Neural progenitor cell (in vitro differentiated cells): ENCODE measurements around the gene ADARB2. TPM values are rescaled to one million over a fixed set of nuclear protein-coding genes. Genes with fewer than 3 reads are reported as not detected.

Experiments
- DNase-seq: peaks from one replicate; pipeline ENCODE4 v3.0.0-alpha.2; 2016; ENCODE audit warnings: low spot score
- H2AFZ ChIP-seq: fragments of 200-600 bp; sonication (generic); replicated peaks from 2 replicates; pipeline ENCODE4 v1.6.1; 2016; ENCODE audit warnings: antibody characterized with exemption
- H3F3A ChIP-seq: fragments of 200-600 bp; sonication (generic); 2 replicates; pipeline ENCODE4 v1.6.1; 2016; ENCODE audit warnings: antibody characterized with exemption, low read depth
- H3K27ac ChIP-seq: fragments of 200-600 bp; sonication (generic); 2 replicates; pipeline ENCODE4 v1.5.1; 2016; ENCODE audit warnings: mild to moderate bottlenecking
- H3K27me3 ChIP-seq: fragments of 200-600 bp; sonication (generic); 2 replicates; pipeline ENCODE4 v1.6.1; 2016; ENCODE audit warnings: mild to moderate bottlenecking, moderate library complexity
- H3K36me3 ChIP-seq: fragments of 200-600 bp; sonication (generic); 2 replicates; pipeline ENCODE4 v1.5.1; 2016
- H3K4me1 ChIP-seq: fragments of 200-600 bp; sonication (generic); 2 replicates; pipeline ENCODE4 v1.6.1; 2016; ENCODE audit warnings: mixed run types
- H3K4me2 ChIP-seq: fragments of 200-600 bp; sonication (generic); 2 replicates; pipeline ENCODE4 v1.6.1; 2016
- H3K4me3 ChIP-seq: fragments of 200-600 bp; sonication (generic); 2 replicates; pipeline ENCODE4 v1.5.1; 2016
- H3K79me2 ChIP-seq: fragments of 200-600 bp; sonication (generic); 2 replicates; pipeline ENCODE4 v1.6.1; 2016; ENCODE audit warnings: low read depth
- H3K9ac ChIP-seq: fragments of 200-600 bp; sonication (generic); 2 replicates; pipeline ENCODE4 v1.6.1; 2016
- H3K9me3 ChIP-seq: fragments of 200-600 bp; sonication (generic); 2 replicates; pipeline ENCODE4 v1.5.1; 2016; ENCODE audit warnings: low read depth
- H4K20me1 ChIP-seq: fragments of 200-600 bp; sonication (generic); 2 replicates; pipeline ENCODE4 v1.6.1; 2016; ENCODE audit warnings: low read depth
- H3K27ac Mint-ChIP-seq: 3 replicates; pipeline ENCODE4 v1.8.0; 2021; ENCODE audit warnings: mixed read lengths
- H3K27me3 Mint-ChIP-seq: 2 replicates; pipeline ENCODE4 v1.8.0; 2022; ENCODE audit warnings: low read depth, mild to moderate bottlenecking, inconsistent platforms, moderate library complexity, mixed read lengths; ENCODE audit not compliant: insufficient read depth
- H3K36me3 Mint-ChIP-seq: 3 replicates; pipeline ENCODE4 v1.8.0; 2021; ENCODE audit warnings: mixed read lengths
- H3K4me1 Mint-ChIP-seq: 3 replicates; pipeline ENCODE4 v1.8.0; 2021; ENCODE audit warnings: mixed read lengths
- H3K4me3 Mint-ChIP-seq: 3 replicates; pipeline ENCODE4 v1.8.0; 2021; ENCODE audit warnings: mild to moderate bottlenecking, moderate library complexity, mixed read lengths
- H3K9me3 Mint-ChIP-seq: 3 replicates; pipeline ENCODE4 v1.8.0; 2020; ENCODE audit warnings: mixed read lengths
- EZH2 ChIP-seq: fragments of 200-600 bp; sonication (generic); IDR thresholded peaks from 2 replicates; pipeline ENCODE4 v1.6.1; 2017; ENCODE audit warnings: antibody characterized with exemption, mild to moderate bottlenecking, moderate library complexity
- EZH2phosphoT487 ChIP-seq: fragments of 200-600 bp; sonication (generic); IDR thresholded peaks from 2 replicates; pipeline ENCODE4 v1.6.1; 2017; ENCODE audit warnings: antibody characterized with exemption
- total RNA-seq: library from RNA; depleted of rRNA; stranded (reverse); fragments of >200 nt; gene quantifications from 2 replicates; pipeline ENCODE4 v1.2.3, GENCODE V29; 2015; ENCODE audit warnings: low replicate concordance
- TF ChIP-seq, protein P1 (sequence below): fragments of 200-600 bp; sonication (generic); IDR thresholded peaks from 2 replicates; pipeline ENCODE4 v1.5.1; 2017; ENCODE audit warnings: antibody characterized with exemption, mild to moderate bottlenecking

ADARB2 gene
- total RNA-seq, 1 donor from 2014 or later = not detected

DNA sequence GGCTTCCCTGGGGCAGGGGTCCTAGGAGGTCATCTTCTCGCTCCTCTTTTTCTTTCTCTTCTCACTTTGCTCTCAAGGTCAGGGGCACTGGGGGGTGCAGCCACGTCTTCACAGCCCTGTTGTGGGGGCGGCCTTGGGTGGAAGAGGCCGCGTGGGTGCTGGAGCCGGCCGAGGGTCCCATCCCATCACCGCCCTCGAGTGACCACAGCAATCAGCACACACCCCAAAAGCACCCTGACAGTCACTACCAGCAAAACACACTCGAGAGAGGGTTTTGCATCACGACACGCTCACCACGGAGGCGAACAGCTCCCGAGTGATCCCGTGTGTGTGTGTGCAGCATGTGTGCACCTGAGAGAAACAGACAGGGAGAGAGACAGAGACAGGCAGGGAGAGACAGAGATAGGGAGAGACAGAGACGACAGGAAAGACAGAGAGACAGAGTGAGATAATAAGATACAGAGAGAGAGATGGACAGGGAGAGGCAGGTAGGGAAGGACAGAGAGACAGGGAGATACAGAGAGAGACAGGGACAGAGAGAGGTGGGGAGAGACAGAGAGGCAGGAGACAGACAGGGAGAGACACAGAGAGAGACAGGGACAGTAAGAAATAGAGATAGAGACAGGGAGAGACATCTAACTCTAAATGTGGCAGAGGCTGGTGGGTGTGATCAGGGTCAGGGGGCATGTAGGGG is 580.3 kb downstream of the ADARB2 start:
- H3K27me3 Mint-ChIP-seq = peaks cover 4% of the 10 kb centered on the region
- H3K36me3 ChIP-seq = no peaks in the 10 kb centered on the region

DNA sequence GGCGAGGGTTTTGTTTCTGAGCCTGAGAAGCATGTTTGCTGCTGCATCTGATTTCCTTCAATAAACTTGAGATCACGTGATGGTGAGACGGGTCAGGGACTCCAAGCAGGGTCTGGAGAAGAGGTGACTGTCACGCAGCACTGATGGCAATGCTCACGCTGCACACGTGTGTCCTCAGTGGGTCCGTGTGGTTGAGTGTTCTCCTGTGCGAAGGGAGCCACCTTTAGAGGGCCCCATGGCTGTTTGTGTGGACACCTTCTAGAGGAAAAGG is 580.8 kb downstream of the ADARB2 start:
- H3K27me3 Mint-ChIP-seq = peaks cover 6% of the 10 kb centered on the region
- no peak overlapping the region for H3K27ac ChIP-seq
- H3K27me3 ChIP-seq = no peaks in the 10 kb centered on the region
- H3K4me2 ChIP-seq = no peak overlapping the region
- DNase-seq = no peak
- H2AFZ ChIP-seq = no peak overlapping the region
- H3K4me3 Mint-ChIP-seq = no peak overlapping the region
- H3K4me3 ChIP-seq = no peak overlapping the region
- TF ChIP-seq, protein P1, sequence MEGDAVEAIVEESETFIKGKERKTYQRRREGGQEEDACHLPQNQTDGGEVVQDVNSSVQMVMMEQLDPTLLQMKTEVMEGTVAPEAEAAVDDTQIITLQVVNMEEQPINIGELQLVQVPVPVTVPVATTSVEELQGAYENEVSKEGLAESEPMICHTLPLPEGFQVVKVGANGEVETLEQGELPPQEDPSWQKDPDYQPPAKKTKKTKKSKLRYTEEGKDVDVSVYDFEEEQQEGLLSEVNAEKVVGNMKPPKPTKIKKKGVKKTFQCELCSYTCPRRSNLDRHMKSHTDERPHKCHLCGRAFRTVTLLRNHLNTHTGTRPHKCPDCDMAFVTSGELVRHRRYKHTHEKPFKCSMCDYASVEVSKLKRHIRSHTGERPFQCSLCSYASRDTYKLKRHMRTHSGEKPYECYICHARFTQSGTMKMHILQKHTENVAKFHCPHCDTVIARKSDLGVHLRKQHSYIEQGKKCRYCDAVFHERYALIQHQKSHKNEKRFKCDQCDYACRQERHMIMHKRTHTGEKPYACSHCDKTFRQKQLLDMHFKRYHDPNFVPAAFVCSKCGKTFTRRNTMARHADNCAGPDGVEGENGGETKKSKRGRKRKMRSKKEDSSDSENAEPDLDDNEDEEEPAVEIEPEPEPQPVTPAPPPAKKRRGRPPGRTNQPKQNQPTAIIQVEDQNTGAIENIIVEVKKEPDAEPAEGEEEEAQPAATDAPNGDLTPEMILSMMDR = no peak
- no peak for TF ChIP-seq EZH2phosphoT487
- peaks cover 21% of the 10 kb centered on the region for H3K4me1 Mint-ChIP-seq
- no peaks in the 10 kb centered on the region for H3K36me3 ChIP-seq
- H3K9me3 Mint-ChIP-seq = no peaks in the 10 kb centered on the region
- H3K4me1 ChIP-seq = peaks cover 8% of the 10 kb centered on the region
- H3K27ac Mint-ChIP-seq = peak overlapping the region; percentile 42
- no peak overlapping the region for H3K9ac ChIP-seq
- no peaks in the 10 kb centered on the region for H3K9me3 ChIP-seq
- no peaks in the 10 kb centered on the region for H4K20me1 ChIP-seq
- no peaks in the 10 kb centered on the region for H3F3A ChIP-seq
- H3K36me3 Mint-ChIP-seq = no peaks in the 10 kb centered on the region
- no peaks in the 10 kb centered on the region for H3K79me2 ChIP-seq

More for the DNA sequence above, 580.3 kb downstream of the ADARB2 start:
- Histone ChIP-seq H4K20me1 (no peaks in the 10 kb centered on the region), H3F3A (no peaks in the 10 kb centered on the region), H3K27ac (no peak overlapping the region), H3K79me2 (no peaks in the 10 kb centered on the region), H3K27me3 (no peaks in the 10 kb centered on the region), H3K4me1 (peaks cover 8% of the 10 kb centered on the region), H2AFZ (no peak overlapping the region), H3K9ac (no peak overlapping the region), H3K4me2 (no peak overlapping the region), H3K4me3 (no peak overlapping the region), H3K9me3 (no peaks in the 10 kb centered on the region)
- TF ChIP-seq, protein P1 = no peak
- TF ChIP-seq EZH2 (no peak), EZH2phosphoT487 (no peak)
- DNase-seq = no peak
- Mint-ChIP-seq H3K4me1 (peaks cover 26% of the 10 kb centered on the region), H3K4me3 (peak overlapping the region; percentile 10), H3K36me3 (no peaks in the 10 kb centered on the region), H3K27ac (peak overlapping the region; percentile 50), H3K9me3 (no peaks in the 10 kb centered on the region)

DNA sequence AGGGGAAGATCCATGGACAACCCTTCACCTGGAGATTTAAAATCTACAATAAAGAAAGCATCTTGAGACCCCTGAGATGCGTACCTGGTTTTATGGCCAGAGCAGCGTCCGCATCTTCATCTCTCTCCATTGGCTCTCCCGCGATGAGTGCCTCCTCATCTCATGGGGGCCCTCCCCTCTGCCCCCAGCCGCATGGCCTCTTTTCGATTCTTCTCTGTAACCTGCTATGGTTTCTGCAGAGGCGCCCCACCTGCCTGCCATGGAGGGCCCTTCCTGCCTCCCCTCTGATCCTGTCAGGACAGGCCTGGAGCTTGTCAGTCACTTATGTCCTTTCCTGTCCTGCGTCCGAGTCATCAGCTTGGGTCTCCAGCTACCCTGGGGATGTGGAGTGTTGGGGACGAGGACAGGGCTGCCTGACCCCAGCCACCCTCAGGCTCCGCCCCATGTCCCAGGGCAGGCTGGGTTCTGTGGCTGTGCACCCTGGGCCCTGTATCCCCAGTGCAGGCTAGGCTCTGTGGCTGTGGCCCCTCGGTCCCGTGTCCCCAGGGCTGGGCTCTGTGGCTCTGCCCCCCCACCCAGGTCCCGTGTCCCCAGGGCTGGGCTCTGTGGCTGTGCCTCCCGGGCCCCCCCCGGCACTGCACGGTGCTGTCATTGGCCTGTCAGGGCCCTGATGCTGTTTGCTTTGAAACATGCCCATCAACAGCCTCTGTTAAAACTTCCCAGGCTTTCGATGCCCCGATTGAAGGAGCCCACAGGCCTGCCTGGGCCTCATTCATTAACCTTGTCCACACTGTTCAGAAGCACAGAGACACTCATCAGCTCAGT is 581.3 kb downstream of the ADARB2 start:
- Mint-ChIP-seq H3K36me3 (no peaks in the 10 kb centered on the region), H3K4me3 (peak overlapping the region; percentile 38), H3K9me3 (no peaks in the 10 kb centered on the region), H3K4me1 (peaks cover 21% of the 10 kb centered on the region), H3K27ac (peak overlapping the region; percentile 42), H3K27me3 (peaks cover 7% of the 10 kb centered on the region)
- Histone ChIP-seq H3K4me1 (peaks cover 8% of the 10 kb centered on the region), H3K27ac (no peak overlapping the region), H3K9me3 (no peaks in the 10 kb centered on the region), H3K4me3 (no peak overlapping the region), H4K20me1 (no peaks in the 10 kb centered on the region), H3K4me2 (no peak overlapping the region), H3K79me2 (no peaks in the 10 kb centered on the region), H3K36me3 (no peaks in the 10 kb centered on the region), H3K9ac (no peak overlapping the region), H2AFZ (no peak overlapping the region), H3K27me3 (no peaks in the 10 kb centered on the region), H3F3A (no peaks in the 10 kb centered on the region)
- no peak for DNase-seq
- TF ChIP-seq EZH2 (no peak), EZH2phosphoT487 (no peak)
- TF ChIP-seq, protein P1 = no peak
